RWPE2 (cell line): ENCODE data around the gene TAOK2.

Source experiments
- ATAC-seq: fragments of 200-7000 bp; cut with Tn5 transposase; 3 replicates; pipeline ENCODE4 v1.9.1; 2021; ENCODE audit warnings: low read depth
- DNase-seq: peaks from one replicate; pipeline ENCODE4 v3.0.0-alpha.2; 2020; ENCODE audit warnings: low spot score
- H3K27ac ChIP-seq: fragments of 450-650 bp; 2 replicates; pipeline ENCODE4 v1.5.1; 2017; ENCODE audit warnings: mild to moderate bottlenecking; ENCODE audit not compliant: poor library complexity, severe bottlenecking
- H3K27me3 ChIP-seq: fragments of 250-450 bp; sonication (Bioruptor Pico); 2 replicates; pipeline ENCODE4 v1.5.1; 2021; ENCODE audit warnings: mild to moderate bottlenecking, moderate library complexity; ENCODE audit not compliant: insufficient read depth, poor library complexity, severe bottlenecking
- H3K36me3 ChIP-seq: fragments of 250-450 bp; sonication (Bioruptor Pico); 2 replicates; pipeline ENCODE4 v1.5.1; 2020; ENCODE audit warnings: low read depth, mild to moderate bottlenecking, moderate library complexity
- H3K4me1 ChIP-seq: fragments of 250-450 bp; sonication (Bioruptor Pico); 2 replicates; pipeline ENCODE4 v1.5.1; 2021; ENCODE audit warnings: mild to moderate bottlenecking, moderate library complexity; ENCODE audit not compliant: insufficient read depth, poor library complexity, severe bottlenecking
- H3K4me3 ChIP-seq: fragments of 250-450 bp; sonication (Bioruptor Pico); 2 replicates; pipeline ENCODE4 v1.5.1; 2021; ENCODE audit warnings: mild to moderate bottlenecking, moderate library complexity; ENCODE audit not compliant: severe bottlenecking
- H3K9me3 ChIP-seq: fragments of 250-450 bp; sonication (Bioruptor Pico); 2 replicates; pipeline ENCODE4 v1.5.1; 2021; ENCODE audit warnings: mild to moderate bottlenecking, moderate library complexity; ENCODE audit not compliant: severe bottlenecking
- TF ChIP-seq, protein P1 (sequence below): fragments of 450-650 bp; IDR thresholded peaks from one replicate; pipeline ENCODE4 v1.5.1; 2017; ENCODE audit warnings: mild to moderate bottlenecking, moderate library complexity; ENCODE audit not compliant: poor library complexity, severe bottlenecking

TAOK2 gene

GRCh38 chr16:30041841-30042240 lies 68.2 kb downstream of the TAOK2 start:
- no peak for DNase-seq
- no peaks in the 10 kb centered on the region for H3K27me3 ChIP-seq
- no peaks in the 10 kb centered on the region for H3K4me1 ChIP-seq
- no peak overlapping the region for H3K4me3 ChIP-seq
- H3K9me3 ChIP-seq: no peaks in the 10 kb centered on the region
- no peaks in the 10 kb centered on the region for H3K36me3 ChIP-seq
- no peak for ATAC-seq
- no peak overlapping the region for H3K27ac ChIP-seq
- TF ChIP-seq, protein P1, sequence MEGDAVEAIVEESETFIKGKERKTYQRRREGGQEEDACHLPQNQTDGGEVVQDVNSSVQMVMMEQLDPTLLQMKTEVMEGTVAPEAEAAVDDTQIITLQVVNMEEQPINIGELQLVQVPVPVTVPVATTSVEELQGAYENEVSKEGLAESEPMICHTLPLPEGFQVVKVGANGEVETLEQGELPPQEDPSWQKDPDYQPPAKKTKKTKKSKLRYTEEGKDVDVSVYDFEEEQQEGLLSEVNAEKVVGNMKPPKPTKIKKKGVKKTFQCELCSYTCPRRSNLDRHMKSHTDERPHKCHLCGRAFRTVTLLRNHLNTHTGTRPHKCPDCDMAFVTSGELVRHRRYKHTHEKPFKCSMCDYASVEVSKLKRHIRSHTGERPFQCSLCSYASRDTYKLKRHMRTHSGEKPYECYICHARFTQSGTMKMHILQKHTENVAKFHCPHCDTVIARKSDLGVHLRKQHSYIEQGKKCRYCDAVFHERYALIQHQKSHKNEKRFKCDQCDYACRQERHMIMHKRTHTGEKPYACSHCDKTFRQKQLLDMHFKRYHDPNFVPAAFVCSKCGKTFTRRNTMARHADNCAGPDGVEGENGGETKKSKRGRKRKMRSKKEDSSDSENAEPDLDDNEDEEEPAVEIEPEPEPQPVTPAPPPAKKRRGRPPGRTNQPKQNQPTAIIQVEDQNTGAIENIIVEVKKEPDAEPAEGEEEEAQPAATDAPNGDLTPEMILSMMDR: peak; percentile 80
